DLD1 (cell line): ENCODE results near the gene CA10.

Source experiments
- in situ Hi-C: cut with HindIII; loops from 2 replicates; pipeline ENCODE4 v1.10.0; 2017; ENCODE audit warnings: low sequenced_read_pairs

Gene CA10

DNA sequence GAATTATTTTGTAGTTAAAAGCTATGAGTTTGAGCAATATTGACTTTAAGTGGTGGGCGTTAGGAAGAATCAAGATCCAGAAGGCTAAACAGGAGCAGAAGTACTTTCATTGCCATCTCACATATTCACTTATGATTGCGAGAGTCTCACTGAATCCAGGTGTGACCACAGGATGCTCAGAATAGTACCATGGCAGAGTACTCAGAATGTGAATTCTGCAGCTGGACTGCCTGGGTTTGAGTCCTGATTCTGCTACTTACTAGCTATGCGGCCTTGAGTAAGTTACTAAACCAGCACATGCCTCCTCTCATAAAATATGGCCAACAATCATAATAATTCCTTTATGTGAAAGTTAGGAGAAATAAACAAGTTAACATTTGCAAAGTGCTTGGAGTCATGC lies 109.5 kb downstream of the CA10 start:
- in situ Hi-C loops = no loop called here

GRCh38 chr17:52048137-52048898 lies 110.2 kb downstream of the CA10 start:
- in situ Hi-C loops = no loop called here

DNA sequence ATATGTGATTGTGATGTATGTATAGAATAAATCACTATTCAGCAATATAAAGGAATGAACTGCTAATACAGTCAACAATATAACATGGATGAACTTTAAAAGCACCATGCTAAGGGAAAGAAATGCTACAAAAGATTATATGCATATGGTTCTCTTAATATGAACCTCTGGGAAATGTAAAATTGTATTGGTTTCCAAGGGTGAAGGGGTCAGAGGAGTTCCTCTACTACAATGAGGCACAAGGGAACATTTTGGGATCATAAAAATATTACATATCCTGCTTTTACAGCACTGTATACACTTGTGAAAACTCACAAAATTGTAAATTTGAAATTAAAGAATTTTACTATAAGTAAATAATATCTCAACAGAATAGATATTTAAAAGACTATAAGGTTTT lies 111.4 kb downstream of the CA10 start:
- in situ Hi-C loops = no loop called here

- in situ Hi-C loops = no loop called here
Observed at GRCh38 chr17:52041123-52041617, 117.3 kb downstream of the CA10 start.

DNA sequence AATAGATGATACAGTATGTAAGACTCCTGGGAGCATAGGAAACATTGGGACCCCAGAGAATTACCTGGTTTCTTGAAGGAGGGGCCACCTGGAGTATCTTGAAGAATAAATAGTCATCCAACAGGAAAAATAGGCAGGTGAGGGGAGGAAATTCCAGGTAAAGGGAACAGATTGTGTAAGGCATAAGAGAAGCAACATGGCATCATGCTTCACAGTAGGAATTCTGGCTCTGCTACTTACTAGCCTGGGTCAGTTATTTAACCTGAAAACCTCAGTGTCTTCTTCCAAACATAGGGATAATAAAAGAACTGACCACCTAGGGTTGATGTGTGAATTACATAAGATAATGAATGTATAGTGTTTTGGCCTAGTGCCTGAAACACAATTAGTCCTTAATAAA lies 122.1 kb downstream of the CA10 start:
- in situ Hi-C loops = no loop called here

DNA sequence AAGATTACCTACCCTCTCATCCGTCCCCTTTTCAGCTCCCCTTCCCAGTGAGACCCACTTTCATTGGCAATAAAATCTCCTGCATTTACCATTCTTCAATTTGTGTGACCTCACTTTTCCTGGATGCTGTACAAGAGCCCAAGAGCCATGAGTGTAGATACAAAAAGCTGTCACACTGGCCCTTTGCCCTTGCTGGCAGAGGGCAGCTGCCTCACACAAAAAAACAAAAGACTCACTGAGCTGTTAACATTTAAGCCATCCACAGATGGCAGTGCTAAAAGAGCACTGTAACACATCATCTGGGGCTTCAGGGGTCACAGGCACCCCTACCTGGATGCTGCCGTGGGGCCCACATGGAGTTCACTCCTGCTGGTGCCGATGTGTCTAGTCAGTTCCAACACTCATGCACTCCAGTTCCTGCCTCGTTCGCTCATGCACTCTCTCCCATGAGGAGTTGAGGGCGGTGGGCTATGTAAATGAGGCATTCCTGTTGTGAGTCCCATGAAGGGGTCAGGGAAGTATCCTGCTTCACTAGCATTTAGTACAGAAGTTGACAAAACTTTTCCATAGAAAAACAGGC lies 123.1 kb downstream of the CA10 start:
- in situ Hi-C loops = no loop called here

- in situ Hi-C loops = no loop called here
Observed at GRCh38 chr17:52032454-52032853, 126.1 kb downstream of the CA10 start.

- in situ Hi-C loops = no loop called here
Observed at GRCh38 chr17:52030052-52030451, 128.5 kb downstream of the CA10 start.

DNA sequence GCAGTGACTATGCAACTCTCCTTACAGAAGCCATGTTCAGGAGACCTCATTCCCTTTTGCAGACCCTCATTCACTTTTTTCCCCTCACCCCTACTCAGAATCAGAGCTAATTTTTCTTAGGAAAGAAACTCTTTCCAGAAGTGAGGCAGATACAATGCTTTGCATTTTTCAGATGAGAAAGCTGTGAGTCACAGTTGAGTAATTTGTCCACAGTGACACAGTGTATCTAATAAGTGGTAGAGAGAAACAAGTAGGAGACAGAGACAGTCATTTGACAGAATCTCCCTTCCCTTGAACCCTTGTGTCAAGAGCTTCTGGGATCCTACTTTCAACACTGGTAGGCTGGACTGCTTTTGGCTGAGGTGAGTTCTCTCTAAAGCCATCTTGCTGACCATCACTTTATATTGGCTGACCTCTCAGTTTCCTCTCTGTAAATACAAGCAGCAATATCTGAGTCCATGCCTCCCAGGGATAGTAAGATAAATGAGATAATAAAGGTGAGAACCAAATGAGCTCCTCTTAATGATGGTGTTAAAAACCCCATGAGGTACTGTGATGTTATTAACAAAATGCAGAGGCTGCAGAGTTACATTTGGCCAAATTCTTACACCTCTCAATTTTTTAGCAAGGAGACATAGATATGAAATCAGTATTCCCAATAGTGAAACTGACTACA lies 130.8 kb downstream of the CA10 start:
- in situ Hi-C loops = no loop called here

DNA sequence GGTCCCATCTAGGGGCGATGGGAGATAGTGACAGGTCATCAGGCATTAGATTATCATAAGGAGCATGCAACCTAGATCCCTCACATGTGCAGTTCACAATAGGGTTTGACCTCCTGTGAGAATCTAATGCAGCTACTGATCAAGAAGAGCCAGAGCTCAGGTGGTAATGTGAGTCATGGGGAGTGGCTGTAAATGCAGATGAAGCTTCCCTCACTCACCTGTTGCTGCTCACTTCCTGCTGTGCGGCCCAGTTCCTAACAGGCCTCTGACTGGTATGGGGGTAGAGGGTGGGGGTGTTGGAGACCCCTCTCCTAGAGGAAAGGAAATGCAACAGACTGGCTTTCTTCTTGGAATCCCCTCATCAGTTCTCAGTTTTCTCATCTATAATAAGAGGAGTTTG lies 131.4 kb downstream of the CA10 start:
- in situ Hi-C loops = no loop called here

DNA sequence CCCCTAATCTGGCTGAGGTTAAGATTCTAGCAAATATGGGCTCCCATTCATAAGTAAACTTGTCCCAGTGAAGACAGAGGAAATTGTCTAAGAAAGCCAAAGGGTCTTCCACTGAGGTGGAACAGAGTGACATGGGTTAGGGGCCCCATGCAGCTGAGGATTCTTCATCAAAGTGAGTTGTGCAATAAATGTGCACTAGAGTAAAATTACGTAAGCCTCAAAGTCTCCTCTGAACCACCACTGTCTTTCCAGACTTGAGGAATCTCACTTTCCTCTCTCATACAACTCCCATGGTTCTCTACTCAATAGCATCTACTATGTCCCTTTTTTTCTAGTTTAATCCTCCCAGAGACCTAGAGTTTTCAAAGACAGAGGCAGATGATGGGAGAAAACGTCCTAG lies 132.4 kb downstream of the CA10 start:
- in situ Hi-C loops = no loop called here

DNA sequence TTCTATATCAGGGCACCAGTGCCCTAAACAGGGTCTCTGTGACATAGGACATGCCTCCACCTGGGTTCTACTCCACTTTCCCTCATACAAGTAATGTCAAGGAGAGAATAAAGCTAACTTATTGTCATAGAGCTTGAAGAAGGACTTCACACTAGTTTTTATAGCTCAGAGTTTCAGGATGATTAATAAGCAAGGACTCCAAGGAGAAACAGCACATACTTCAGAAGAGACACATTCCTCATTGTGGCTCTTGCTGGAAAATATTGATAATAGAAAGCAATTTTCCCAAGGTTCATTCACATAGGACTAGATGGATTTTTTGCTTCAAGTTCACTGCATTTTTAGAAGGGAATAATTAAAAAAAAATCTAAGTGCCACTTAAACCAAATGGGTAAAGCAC lies 133.3 kb downstream of the CA10 start:
- in situ Hi-C loops = no loop called here

- in situ Hi-C loops = no loop called here
Observed at GRCh38 chr17:52024300-52024870, 134.1 kb downstream of the CA10 start.

- in situ Hi-C loops = no loop called here
Observed at GRCh38 chr17:52011064-52011463, 147.4 kb downstream of the CA10 start.

DNA sequence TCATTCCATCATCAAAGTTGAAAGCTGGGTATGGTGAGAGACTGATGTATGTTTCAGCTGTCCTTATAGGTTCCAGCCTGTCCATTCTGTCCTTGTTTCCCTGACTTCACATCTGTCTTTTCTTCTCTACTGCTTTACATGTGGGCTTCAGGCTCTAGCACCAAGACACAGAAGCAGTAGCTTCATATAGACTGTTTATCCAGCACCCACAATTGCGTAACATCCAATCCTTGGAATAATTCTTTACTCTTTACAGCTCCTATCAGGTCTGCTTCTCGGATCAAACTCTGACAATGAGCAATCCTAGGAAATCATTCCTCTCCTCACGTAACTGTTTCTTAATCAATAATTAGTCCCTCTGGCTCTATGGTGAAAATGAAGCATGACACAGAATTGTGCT lies 158.9 kb downstream of the CA10 start:
- in situ Hi-C loops = no loop called here

GRCh38 chr17:51997723-51998122 lies 160.8 kb downstream of the CA10 start:
- in situ Hi-C loops = no loop called here

DNA sequence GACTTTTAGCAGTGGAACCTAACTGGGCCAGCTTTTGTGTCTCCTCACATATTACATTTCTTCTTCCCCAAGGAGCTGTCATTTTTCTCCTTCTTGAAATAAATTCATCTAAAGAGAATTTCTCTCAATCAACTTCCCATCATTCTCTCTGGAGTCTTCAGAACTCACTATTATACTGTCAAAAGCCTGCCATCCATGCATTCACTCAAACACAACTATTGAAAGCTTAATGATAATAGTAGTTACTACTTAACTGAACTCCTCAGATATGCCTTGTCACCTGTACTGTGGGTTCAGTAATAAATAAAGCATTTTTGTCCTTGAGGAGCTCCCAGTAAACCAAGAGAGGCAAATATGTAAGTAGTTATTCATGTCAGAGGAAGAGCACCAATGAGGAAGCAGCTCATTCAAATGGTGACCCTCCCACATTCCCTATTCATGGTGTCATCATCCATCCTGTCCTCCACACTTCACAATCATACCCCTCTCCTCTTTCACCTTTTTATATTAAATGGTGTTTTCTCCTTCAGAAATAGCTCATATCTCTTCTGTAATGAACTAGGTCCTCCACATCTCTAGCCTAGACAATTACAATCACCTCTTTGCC lies 162.6 kb downstream of the CA10 start:
- in situ Hi-C loops = no loop called here

- in situ Hi-C loops = no loop called here
Observed at GRCh38 chr17:51992864-51993416, 165.6 kb downstream of the CA10 start.

DNA sequence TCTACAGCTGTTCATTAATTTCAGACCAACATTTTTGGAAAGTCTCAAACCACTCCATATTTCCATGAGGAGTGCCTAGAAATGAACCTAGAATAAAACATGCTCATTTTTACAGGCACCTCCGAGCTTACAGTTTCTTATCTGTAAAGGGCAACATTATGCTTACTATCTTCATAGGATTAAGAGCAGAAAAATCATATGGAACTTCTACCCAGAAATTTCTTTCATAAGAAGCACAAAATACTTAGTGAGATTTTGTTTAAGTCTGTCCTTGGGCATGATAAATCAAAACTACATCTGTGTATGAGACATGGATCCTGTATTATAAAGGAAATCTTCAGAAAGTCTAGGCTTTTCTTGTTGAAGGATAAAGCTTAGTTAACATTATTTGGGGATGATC lies 187.4 kb downstream of the CA10 start:
- in situ Hi-C loops = no loop called here

GRCh38 chr17:51961689-51962088 lies 196.8 kb downstream of the CA10 start:
- in situ Hi-C loops = no loop called here

GRCh38 chr17:51957786-51958185 lies 200.7 kb downstream of the CA10 start:
- in situ Hi-C loops = no loop called here
